WTC11 (cell line): ENCODE data around the gene MBP. TPM values are rescaled to one million over a fixed set of nuclear protein-coding genes. Genes with fewer than 3 reads are reported as not detected.

ENCODE experiments used
- ATAC-seq: fragments of 200-7000 bp; cut with Tn5 transposase; 2 replicates; pipeline ENCODE4 v1.10.0; 2021; ENCODE audit warnings: mild to moderate bottlenecking, moderate library complexity
- CTCF ChIA-PET: fragments of 300-600 bp; sonication (Branson Sonifier 250); formaldehyde crosslinking; loops from one replicate; lab custom pipeline; 2021; ENCODE audit warnings: antibody characterized with exemption; lab: Charles Lee
- POLR2A ChIA-PET: fragments of 350-600 bp; sonication (Branson Sonifier 250); formaldehyde crosslinking; loops from one replicate; lab custom pipeline; 2021; ENCODE audit warnings: antibody characterized with exemption; lab: Charles Lee
- DNase-seq: peaks from one replicate; pipeline ENCODE4 v3.0.0; 2021; ENCODE audit warnings: low spot score
- H3K27ac Mint-ChIP-seq: 2 replicates; pipeline ENCODE4 v1.8.0; 2021; ENCODE audit warnings: mixed read lengths
- H3K27me3 Mint-ChIP-seq: 2 replicates; pipeline ENCODE4 v1.8.0; 2021; ENCODE audit warnings: low read depth, mild to moderate bottlenecking, moderate library complexity, mixed read lengths
- H3K36me3 Mint-ChIP-seq: 2 replicates; pipeline ENCODE4 v1.8.0; 2021; ENCODE audit warnings: mixed read lengths
- H3K4me1 Mint-ChIP-seq: 2 replicates; pipeline ENCODE4 v1.8.0; 2022; ENCODE audit warnings: mixed read lengths
- H3K4me3 Mint-ChIP-seq: 2 replicates; pipeline ENCODE4 v1.8.0; 2021; ENCODE audit warnings: mild to moderate bottlenecking, moderate library complexity, mixed read lengths
- H3K9me3 Mint-ChIP-seq: 2 replicates; pipeline ENCODE4 v1.8.0; 2021; ENCODE audit warnings: mixed read lengths
- ETV6 ChIP-seq: sonication (generic); formaldehyde crosslinking; IDR thresholded peaks from 2 replicates; pipeline ENCODE4 v1.8.1; 2022; ENCODE audit warnings: mild to moderate bottlenecking, missing genetic modification reagents
- GTF2I ChIP-seq: fragments of 250-450 bp; sonication (Bioruptor Pico); conservative IDR thresholded peaks from 2 replicates; pipeline ENCODE4 v1.4.0; 2021; ENCODE audit warnings: mild to moderate bottlenecking
- total RNA-seq: library from RNA; stranded (reverse); gene quantifications from 3 replicates; pipeline ENCODE4 v1.2.3, GENCODE V29; 2021
- TF ChIP-seq, protein P1 (sequence below): fragments of 250-450 bp; sonication (Bioruptor Pico); IDR thresholded peaks from 2 replicates; pipeline ENCODE4 v1.9.0; 2021; ENCODE audit warnings: mild to moderate bottlenecking
- TF ChIP-seq, protein P2 (sequence below): sonication (generic); formaldehyde crosslinking; IDR thresholded peaks from 2 replicates; pipeline ENCODE4 v1.8.1; 2023; ENCODE audit warnings: mild to moderate bottlenecking, missing genetic modification reagents, moderate library complexity
- TF ChIP-seq, protein P3 (sequence below): fragments of 200-600 bp; IDR thresholded peaks from 2 replicates; pipeline ENCODE4 v1.8.0; 2022; ENCODE audit warnings: antibody characterized with exemption
- TF ChIP-seq, protein P4 (sequence below): sonication (generic); formaldehyde crosslinking; IDR thresholded peaks from 2 replicates; pipeline ENCODE4 v1.8.1; 2023; ENCODE audit warnings: mild to moderate bottlenecking, moderate library complexity, missing genetic modification reagents
- TF ChIP-seq, protein P5 (sequence below): fragments of 250-450 bp; sonication (Bioruptor Pico); IDR thresholded peaks from 2 replicates; pipeline ENCODE4 v1.9.0; 2021; ENCODE audit warnings: mild to moderate bottlenecking, borderline replicate concordance
- TF ChIP-seq, protein P6 (sequence below): sonication (generic); formaldehyde crosslinking; IDR thresholded peaks from 2 replicates; pipeline ENCODE4 v1.8.1; 2023; ENCODE audit warnings: mild to moderate bottlenecking, missing genetic modification reagents

MBP gene
- total RNA-seq, 1 experiment from 2014 or later, result 19.6 TPM

DNA sequence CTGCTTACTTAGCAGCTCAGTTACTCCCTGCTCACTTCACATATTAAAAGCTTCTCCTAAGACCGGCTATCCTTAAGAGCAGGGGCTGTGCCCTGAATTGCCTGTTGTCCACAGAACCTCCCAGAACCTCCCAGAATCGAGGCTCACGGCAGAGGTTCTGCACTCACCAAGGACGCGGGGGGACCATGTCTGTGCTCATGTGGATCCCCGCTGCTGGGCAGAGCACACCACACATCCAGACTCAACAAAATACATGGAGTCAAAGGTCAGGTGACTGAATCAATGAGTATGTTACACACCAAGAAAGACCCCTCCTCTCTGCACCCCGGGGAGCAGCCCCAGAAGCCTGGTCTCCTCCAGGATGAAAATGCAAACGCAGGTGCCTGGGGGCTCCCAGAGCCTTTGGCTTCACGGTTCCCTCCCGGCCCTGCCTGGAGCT lies 149.0 kb downstream of the MBP start (continued):
- TF ChIP-seq, protein P1, sequence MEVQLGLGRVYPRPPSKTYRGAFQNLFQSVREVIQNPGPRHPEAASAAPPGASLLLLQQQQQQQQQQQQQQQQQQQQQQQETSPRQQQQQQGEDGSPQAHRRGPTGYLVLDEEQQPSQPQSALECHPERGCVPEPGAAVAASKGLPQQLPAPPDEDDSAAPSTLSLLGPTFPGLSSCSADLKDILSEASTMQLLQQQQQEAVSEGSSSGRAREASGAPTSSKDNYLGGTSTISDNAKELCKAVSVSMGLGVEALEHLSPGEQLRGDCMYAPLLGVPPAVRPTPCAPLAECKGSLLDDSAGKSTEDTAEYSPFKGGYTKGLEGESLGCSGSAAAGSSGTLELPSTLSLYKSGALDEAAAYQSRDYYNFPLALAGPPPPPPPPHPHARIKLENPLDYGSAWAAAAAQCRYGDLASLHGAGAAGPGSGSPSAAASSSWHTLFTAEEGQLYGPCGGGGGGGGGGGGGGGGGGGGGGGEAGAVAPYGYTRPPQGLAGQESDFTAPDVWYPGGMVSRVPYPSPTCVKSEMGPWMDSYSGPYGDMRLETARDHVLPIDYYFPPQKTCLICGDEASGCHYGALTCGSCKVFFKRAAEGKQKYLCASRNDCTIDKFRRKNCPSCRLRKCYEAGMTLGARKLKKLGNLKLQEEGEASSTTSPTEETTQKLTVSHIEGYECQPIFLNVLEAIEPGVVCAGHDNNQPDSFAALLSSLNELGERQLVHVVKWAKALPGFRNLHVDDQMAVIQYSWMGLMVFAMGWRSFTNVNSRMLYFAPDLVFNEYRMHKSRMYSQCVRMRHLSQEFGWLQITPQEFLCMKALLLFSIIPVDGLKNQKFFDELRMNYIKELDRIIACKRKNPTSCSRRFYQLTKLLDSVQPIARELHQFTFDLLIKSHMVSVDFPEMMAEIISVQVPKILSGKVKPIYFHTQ (CRISPR knock-in tag), result no peak

DNA sequence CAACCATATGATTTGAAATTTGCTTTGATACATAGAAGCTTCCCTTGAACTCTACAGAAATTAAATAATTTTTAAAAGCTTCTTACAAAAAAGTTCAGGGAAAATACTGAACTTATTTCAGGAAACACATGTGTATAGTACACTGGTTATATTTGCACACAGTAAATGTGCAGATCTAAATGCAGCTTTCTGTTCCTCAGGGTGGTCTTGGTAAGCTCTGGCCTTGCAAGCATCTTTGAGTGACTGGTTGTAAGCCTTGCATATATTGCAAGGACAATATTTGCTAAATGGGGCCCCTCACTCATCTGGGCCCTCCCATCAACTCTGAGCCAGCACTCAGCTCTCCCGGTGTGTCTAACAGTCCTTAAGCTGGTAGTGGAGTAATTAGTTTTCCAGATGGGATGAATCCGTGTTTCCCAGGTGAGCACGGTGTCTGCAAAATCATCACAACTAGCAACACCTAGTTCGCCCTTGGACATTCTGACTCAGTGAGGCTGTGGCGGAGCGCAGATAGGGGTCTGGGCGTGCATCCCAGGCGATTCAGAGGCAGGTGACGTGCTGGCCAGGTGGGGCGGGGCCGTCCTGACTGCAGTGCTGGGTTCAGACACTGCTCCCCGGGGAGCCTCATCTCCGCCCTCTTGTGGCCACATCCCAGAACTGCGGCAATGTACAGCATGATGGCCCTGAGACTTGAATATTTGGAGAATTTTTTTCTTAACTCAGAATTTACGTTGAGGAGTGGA lies 149.6 kb downstream of the MBP start:
- Mint-ChIP-seq H3K36me3 (no peaks in the 10 kb centered on the region), H3K4me3 (no peak overlapping the region), H3K9me3 (no peaks in the 10 kb centered on the region), H3K27me3 (no peaks in the 10 kb centered on the region), H3K4me1 (peaks cover 45% of the 10 kb centered on the region), H3K27ac (0 out of 2 replicates have a peak overlapping the region, but pooled peaks have one; percentile 43)
- ChIA-PET CTCF (interaction anchor here (0.5 to 7.0 kb wide), 16 partner anchors 9 to 666 kb away, joined by 3 to 67 read pairs (median 4); no protein-coding TSS in a partner anchor), POLR2A (no interaction called here)
- ATAC-seq, result peak; percentile 93
- TF ChIP-seq, protein P2, sequence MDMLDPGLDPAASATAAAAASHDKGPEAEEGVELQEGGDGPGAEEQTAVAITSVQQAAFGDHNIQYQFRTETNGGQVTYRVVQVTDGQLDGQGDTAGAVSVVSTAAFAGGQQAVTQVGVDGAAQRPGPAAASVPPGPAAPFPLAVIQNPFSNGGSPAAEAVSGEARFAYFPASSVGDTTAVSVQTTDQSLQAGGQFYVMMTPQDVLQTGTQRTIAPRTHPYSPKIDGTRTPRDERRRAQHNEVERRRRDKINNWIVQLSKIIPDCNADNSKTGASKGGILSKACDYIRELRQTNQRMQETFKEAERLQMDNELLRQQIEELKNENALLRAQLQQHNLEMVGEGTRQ (CRISPR knock-in tag), result peak; percentile 31; the same call in 1 of the 2 replicates
- TF ChIP-seq, protein P3, sequence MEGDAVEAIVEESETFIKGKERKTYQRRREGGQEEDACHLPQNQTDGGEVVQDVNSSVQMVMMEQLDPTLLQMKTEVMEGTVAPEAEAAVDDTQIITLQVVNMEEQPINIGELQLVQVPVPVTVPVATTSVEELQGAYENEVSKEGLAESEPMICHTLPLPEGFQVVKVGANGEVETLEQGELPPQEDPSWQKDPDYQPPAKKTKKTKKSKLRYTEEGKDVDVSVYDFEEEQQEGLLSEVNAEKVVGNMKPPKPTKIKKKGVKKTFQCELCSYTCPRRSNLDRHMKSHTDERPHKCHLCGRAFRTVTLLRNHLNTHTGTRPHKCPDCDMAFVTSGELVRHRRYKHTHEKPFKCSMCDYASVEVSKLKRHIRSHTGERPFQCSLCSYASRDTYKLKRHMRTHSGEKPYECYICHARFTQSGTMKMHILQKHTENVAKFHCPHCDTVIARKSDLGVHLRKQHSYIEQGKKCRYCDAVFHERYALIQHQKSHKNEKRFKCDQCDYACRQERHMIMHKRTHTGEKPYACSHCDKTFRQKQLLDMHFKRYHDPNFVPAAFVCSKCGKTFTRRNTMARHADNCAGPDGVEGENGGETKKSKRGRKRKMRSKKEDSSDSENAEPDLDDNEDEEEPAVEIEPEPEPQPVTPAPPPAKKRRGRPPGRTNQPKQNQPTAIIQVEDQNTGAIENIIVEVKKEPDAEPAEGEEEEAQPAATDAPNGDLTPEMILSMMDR, result peak; percentile 88
- TF ChIP-seq GTF2I (CRISPR knock-in tag), result no peak
- TF ChIP-seq, protein P4, sequence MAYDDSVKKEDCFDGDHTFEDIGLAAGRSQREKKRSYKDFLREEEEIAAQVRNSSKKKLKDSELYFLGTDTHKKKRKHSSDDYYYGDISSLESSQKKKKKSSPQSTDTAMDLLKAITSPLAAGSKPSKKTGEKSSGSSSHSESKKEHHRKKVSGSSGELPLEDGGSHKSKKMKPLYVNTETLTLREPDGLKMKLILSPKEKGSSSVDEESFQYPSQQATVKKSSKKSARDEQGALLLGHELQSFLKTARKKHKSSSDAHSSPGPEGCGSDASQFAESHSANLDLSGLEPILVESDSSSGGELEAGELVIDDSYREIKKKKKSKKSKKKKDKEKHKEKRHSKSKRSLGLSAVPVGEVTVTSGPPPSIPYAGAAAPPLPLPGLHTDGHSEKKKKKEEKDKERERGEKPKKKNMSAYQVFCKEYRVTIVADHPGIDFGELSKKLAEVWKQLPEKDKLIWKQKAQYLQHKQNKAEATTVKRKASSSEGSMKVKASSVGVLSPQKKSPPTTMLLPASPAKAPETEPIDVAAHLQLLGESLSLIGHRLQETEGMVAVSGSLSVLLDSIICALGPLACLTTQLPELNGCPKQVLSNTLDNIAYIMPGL (CRISPR knock-in tag), result no peak
- TF ChIP-seq, protein P5, sequence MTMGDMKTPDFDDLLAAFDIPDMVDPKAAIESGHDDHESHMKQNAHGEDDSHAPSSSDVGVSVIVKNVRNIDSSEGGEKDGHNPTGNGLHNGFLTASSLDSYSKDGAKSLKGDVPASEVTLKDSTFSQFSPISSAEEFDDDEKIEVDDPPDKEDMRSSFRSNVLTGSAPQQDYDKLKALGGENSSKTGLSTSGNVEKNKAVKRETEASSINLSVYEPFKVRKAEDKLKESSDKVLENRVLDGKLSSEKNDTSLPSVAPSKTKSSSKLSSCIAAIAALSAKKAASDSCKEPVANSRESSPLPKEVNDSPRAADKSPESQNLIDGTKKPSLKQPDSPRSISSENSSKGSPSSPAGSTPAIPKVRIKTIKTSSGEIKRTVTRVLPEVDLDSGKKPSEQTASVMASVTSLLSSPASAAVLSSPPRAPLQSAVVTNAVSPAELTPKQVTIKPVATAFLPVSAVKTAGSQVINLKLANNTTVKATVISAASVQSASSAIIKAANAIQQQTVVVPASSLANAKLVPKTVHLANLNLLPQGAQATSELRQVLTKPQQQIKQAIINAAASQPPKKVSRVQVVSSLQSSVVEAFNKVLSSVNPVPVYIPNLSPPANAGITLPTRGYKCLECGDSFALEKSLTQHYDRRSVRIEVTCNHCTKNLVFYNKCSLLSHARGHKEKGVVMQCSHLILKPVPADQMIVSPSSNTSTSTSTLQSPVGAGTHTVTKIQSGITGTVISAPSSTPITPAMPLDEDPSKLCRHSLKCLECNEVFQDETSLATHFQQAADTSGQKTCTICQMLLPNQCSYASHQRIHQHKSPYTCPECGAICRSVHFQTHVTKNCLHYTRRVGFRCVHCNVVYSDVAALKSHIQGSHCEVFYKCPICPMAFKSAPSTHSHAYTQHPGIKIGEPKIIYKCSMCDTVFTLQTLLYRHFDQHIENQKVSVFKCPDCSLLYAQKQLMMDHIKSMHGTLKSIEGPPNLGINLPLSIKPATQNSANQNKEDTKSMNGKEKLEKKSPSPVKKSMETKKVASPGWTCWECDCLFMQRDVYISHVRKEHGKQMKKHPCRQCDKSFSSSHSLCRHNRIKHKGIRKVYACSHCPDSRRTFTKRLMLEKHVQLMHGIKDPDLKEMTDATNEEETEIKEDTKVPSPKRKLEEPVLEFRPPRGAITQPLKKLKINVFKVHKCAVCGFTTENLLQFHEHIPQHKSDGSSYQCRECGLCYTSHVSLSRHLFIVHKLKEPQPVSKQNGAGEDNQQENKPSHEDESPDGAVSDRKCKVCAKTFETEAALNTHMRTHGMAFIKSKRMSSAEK, result no peak
- peak; percentile 46; the same call in 1 of the 2 replicates for TF ChIP-seq ETV6 (CRISPR knock-in tag)
- TF ChIP-seq, protein P6, sequence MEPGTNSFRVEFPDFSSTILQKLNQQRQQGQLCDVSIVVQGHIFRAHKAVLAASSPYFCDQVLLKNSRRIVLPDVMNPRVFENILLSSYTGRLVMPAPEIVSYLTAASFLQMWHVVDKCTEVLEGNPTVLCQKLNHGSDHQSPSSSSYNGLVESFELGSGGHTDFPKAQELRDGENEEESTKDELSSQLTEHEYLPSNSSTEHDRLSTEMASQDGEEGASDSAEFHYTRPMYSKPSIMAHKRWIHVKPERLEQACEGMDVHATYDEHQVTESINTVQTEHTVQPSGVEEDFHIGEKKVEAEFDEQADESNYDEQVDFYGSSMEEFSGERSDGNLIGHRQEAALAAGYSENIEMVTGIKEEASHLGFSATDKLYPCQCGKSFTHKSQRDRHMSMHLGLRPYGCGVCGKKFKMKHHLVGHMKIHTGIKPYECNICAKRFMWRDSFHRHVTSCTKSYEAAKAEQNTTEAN (CRISPR knock-in tag), result no peak
- peak; percentile 97 for DNase-seq
